GM12891 (cell line): ENCODE results near the gene POU2AF1.

ENCODE experiments used
- DNase-seq: peaks from one replicate; pipeline ENCODE4 v3.0.0; 2011; ENCODE audit warnings: low spot score; ENCODE audit not compliant: insufficient read length
- FAIRE-seq: peaks from 2 replicates; lab custom pipeline; 2011; peaks lifted over from hg19 to GRCh38; lab: Jason Lieb, UNC
- PAX5 ChIP-seq: IDR thresholded peaks from 2 replicates; pipeline ENCODE4 v1.6.1; 2011; ENCODE audit warnings: low read length, moderate library complexity, mild to moderate bottlenecking; ENCODE audit not compliant: insufficient read depth, severe bottlenecking
- POLR2A ChIP-seq: IDR thresholded peaks from 2 replicates; pipeline ENCODE4 v1.6.1; 2011; ENCODE audit warnings: low read depth, low read length, control low read depth
- POLR2AphosphoS5 ChIP-seq: IDR thresholded peaks from 2 replicates; pipeline ENCODE4 v1.6.1; 2011; ENCODE audit warnings: low read depth, low read length, control low read depth
- POU2F2 ChIP-seq: IDR thresholded peaks from 2 replicates; pipeline ENCODE4 v1.6.1; 2011; ENCODE audit warnings: low read depth, mild to moderate bottlenecking, control low read depth, low read length, moderate library complexity
- SPI1 ChIP-seq: IDR thresholded peaks from 2 replicates; pipeline ENCODE4 v1.6.1; 2011; ENCODE audit warnings: low read depth, low read length, control low read depth
- TAF1 ChIP-seq: IDR thresholded peaks from 2 replicates; pipeline ENCODE4 v1.6.1; 2011; ENCODE audit warnings: low read depth, low read length, control low read depth

POU2AF1 gene

DNA sequence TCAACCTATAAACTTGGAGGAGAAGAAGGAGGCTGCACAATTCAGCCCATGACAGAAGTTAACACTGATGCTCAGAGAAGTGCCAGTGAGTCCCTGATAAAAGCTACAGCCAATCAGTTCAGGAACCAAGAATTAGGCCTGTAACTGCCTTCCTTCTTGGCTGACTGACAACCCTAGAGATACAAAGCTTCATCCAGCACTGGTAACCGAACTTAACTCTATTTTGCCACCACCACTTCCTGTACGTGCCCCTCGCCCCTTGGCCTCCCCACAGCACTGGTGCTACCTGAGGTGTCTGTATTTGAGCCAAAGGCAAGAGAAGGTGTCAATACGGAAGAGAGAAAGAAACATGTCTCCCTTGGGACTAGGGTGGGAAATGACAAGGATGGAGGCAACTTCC is 40.1 kb upstream of the POU2AF1 start:
- TF ChIP-seq POLR2A, result no peak
- no peak for TF ChIP-seq TAF1
- no peak for TF ChIP-seq POLR2AphosphoS5
- TF ChIP-seq POU2F2, result no peak
- TF ChIP-seq SPI1, result no peak
- TF ChIP-seq PAX5, result no peak
- DNase-seq (no peak), FAIRE-seq (peak; percentile 93)

DNA sequence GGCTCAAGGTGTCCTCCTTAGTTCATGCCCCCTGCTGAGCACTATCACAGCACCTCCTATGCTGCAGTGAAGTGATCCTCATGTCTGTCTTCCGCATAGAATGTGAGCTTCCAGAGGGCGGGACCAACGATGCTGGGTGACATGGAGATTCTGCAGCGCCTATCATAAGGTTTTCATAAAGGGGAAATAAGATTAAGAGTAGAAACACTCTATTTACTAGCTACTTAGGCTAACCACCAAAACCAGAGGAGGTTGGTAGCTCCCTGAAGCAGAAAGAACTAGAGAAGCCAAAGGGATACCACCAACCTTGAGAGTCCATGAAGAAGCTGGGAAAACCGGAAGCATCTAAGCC is 39.3 kb upstream of the POU2AF1 start:
- TF ChIP-seq POU2F2 (no peak), PAX5 (no peak), POLR2AphosphoS5 (no peak), SPI1 (no peak), TAF1 (no peak), POLR2A (no peak)
- FAIRE-seq, result no peak

DNA sequence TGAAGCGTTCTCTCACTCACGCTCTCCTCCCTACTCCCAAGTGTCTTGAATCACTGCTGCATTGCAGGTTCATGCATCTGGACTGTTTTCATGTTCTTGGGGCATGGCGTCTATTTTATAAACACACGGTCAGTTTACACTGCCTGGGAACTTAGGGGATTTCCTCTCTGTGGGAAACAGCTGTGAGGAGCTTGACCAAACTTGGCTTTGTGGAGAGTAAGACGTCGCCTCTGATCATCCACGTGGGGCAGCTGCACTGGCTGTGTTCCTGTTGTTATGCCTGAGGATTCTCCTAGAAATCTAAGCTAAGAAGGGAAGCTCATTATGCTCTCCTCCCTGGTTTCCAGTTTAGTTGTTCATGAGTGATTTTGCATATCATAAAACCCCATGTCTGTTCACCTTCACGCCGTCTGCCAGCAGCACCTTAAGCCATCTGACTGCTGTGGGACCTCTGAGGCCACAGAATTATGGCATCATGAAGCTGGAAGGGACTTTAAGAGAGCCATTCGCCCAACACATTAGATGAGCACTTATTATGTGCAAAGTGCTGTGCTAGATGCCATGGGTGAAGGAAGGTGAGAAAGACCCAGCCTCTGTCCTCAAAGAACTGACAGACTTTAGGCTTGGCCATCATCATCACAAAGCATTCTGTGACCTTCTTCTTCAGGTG is 38.8 kb upstream of the POU2AF1 start:
- DNase-seq, result no peak
- FAIRE-seq, result no peak
- TF ChIP-seq PAX5 (no peak), SPI1 (0 out of 2 replicates have a peak, but pooled peaks have one; percentile 36), POU2F2 (no peak), POLR2A (peak; percentile 80), TAF1 (no peak)

More for the DNA sequence above, 39.3 kb upstream of the POU2AF1 start:
- no peak for DNase-seq

DNA sequence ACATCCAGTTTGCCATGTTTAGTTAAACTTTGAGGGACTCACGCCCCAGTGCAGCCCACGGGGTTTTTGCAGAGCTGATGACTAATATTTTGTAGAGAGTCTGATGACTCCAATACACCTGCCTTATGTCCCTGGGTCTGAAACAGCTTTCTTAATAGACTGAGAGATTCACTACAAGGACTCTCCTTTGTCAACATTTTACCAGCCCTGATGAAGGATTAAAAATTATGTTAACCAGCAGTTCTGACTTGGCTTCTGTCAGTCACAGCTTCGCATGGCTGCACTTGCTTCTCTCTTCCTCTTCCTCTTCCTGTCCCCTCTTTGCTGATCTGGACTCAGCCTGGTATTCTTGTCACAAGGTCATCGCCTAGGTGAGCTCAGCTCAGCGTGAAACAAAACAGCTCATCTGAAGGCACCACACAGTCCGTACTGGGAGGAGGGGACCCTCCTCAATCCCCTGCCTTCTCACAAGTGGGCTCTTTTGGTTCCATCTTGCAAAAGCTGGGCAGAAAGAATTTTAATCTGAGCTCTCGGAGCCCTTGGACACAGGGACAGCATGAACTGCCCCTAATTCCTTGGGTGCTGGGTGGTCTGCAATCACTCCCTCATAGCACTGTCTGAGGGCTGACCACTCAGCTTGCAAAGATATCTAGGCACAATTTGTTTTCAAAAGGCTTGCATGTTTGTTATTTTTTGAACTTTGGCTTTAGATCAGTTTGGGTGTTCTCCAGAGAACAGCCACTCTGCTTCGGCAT is 38.1 kb upstream of the POU2AF1 start:
- TF ChIP-seq SPI1 (peak; percentile 92), POLR2A (no peak; the same call in 1 of the 2 replicates), POLR2AphosphoS5 (peak; percentile 80), POU2F2 (no peak), PAX5 (peak; percentile 97), TAF1 (0 out of 2 replicates have a peak, but pooled peaks have one; percentile 9)
- FAIRE-seq, result peak; percentile 99
- DNase-seq, result no peak

DNA sequence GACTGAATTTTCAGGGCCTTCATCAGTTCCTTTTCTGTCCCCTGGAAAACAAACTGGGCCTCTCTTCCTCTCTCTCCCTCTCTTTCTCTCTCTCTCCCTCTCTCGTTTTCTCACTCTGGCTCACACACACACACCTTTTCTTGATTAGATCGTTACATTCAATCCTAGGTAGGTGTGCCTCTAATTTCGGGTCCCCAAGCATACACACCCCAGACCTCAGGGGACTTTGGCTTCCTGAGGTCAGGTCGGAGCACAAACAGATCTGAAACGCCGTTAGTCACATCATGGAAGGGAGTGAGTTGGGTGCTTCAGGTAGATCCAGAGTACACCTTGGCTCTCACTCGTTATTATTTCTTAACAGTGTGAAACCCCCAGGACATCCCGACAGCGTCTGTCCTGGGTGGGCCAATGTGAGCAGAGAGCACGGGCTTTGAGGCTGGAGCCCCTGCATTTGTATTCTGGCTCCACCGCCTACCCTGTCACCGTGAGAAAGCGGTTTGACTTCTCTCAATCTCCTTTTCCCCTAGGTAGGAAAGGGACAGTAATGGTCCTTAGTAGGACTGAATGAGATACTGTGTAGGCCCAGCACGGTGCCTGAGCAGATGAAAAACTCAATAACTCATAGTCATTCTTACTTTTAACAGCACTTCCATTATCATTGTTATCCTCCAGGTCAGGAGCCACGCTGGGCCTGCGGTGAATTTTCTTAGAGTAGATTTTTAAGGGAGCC is 37.3 kb upstream of the POU2AF1 start:
- FAIRE-seq, result no peak
- TF ChIP-seq POU2F2 (no peak), SPI1 (no peak), POLR2A (no peak), POLR2AphosphoS5 (no peak; the same call in 1 of the 2 replicates), TAF1 (peak; percentile 11; the same call in 1 of the 2 replicates), PAX5 (no peak)
- DNase-seq, result no peak

DNA sequence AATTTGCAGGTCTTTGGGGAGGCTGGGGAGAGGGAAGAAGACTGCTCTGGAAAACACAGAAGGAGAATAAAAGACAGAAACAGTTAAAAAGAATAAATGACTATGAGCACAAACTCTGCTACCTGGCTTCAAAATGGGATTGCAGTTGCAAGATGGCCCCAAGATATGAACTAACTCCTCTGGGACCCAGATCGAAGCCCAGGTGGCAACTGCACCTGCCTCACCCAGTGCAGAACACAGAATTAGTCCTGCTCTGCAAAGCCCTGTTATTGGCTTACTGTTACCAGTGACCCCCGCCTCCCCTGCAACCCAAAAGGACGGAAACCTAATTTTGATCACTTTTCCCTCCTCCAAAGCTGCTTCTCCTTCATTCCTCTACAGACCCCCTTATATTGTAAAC is 35.9 kb upstream of the POU2AF1 start:
- no peak for TF ChIP-seq POLR2AphosphoS5
- 0 out of 2 replicates have a peak, but pooled peaks have one; percentile 44 for TF ChIP-seq POLR2A
- FAIRE-seq (peak; percentile 84), DNase-seq (no peak)

DNA sequence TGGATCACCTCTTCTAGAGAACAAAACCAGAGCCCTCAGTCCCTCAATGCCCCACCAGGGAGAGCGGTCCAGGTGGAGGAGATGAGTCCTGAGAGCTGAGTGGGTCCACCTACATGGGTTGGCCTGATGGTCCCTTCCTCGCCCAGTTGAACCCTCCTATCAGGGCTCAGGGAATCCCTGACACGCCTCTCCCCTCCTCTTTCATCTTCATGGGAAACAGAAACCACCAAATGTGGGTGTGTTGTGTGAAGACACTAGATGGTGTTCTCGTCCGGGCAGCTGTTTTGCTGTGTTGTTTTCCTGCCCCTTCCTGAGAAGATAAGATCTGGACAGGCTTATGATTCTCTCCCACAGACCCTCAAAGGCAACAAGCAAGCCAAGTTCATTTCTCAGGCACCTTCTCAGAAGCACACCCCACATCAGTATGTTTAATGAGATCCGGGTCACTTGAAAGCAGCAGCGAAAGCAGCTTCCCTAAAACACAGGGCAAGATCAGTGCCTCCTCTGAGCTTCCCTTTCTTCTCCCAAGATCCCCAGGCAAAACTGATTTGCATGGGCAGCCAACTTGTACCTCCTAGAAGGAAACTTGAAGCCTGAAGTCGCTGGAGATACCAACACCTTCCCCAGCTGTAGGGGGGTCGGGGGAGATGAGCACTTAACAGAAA is 35.3 kb upstream of the POU2AF1 start:
- FAIRE-seq, result no peak
- no peak for TF ChIP-seq SPI1
- TF ChIP-seq POLR2AphosphoS5, result 0 out of 2 replicates have a peak, but pooled peaks have one; percentile 23
- DNase-seq, result no peak

DNA sequence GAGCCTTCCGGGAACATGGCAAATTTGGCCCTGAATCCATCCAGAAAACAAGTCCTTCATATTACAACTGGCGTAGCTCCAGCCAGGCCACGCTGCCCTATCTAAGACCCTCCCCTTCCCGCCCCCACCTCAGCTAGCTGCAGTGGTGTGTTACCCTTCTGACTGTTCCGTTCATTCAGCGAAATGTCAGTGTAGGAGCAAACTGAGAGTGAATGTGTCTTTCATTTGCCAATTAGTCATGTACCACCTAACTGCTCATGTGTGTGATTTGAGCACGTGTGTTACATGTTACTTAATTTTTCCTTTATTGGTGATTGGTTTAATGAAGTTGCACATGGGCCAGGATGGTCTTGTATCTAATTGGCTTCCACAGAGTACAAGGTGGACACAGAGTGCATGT is 34.8 kb upstream of the POU2AF1 start:
- no peak for DNase-seq
- FAIRE-seq, result peak; percentile 97
- TF ChIP-seq POLR2A (no peak), POLR2AphosphoS5 (0 out of 2 replicates have a peak, but pooled peaks have one; percentile 14)

DNA sequence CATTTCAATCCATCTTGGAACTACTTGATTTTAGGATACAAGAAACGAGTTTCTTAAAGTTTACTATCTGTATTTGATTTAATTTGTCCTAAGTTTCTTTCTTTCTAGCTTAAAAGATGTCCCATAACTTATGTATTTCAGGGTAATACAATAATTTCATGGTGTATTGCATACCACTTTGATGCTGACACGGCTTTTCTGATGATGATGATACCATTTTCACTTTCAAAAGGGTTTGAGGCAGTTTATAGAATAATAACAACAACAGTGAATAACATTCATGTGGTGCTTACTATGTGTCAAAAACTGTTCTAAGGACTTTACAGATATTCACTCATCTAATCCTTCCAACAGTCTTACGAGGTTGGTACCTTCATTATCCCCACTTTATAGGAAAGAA is 33.2 kb upstream of the POU2AF1 start:
- no peak for DNase-seq
- FAIRE-seq, result peak; percentile 38
- TF ChIP-seq POLR2A (no peak), SPI1 (no peak)

DNA sequence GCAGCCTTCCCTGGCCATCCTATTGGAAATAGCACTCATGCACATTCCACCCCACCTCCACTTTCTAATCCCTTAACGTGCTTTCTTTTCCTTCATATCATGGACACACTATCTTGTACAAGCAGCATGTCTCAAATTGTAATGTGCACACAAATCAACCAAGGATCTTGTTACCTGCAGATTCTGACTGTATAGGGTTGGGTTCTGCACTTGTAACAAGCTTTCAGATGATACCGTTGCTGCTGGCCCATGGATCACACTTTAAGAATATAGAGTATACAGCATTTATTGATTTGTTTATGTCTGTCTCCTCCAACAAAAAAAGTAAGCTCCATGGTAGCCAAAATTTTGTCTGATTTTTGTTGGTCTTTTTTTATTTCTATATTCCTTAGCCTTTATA is 32.4 kb upstream of the POU2AF1 start:
- FAIRE-seq (peak; percentile 20), DNase-seq (no peak)
- no peak for TF ChIP-seq POU2F2
- no peak for TF ChIP-seq POLR2AphosphoS5
- no peak for TF ChIP-seq POLR2A
- no peak for TF ChIP-seq TAF1
- no peak for TF ChIP-seq SPI1
- TF ChIP-seq PAX5, result no peak
